Activated CD4-positive, alpha-beta T cell treated with anti-CD3 and anti-CD28 coated beads, Interleukin-2, amount 10 ng/mL, durations not matched to agents 7 days and 5 days (primary cell): Measurements from ENCODE around the gene ARMCX5. TPM values are rescaled to one million over a fixed set of nuclear protein-coding genes. Genes with fewer than 3 reads are reported as not detected.
A peak's percentile ranks its signal among the peaks of the same experiment; 100 is the strongest.

ENCODE experiments used
- CTCF ChIA-PET: fragments of 350-600 bp; sonication (Branson Sonifier 250); formaldehyde crosslinking; loops from one replicate; lab custom pipeline; 2021; ENCODE audit warnings: antibody characterized with exemption; lab: Charles Lee
- POLR2A ChIA-PET: fragments of 350-600 bp; sonication (Branson Sonifier 250); formaldehyde crosslinking; loops from one replicate; lab custom pipeline; 2021; ENCODE audit warnings: antibody characterized with exemption; lab: Charles Lee
- DNase-seq: peaks from one replicate; pipeline ENCODE4 v3.0.0-alpha.2; 2020
- H3K27ac Mint-ChIP-seq: one replicate; pipeline ENCODE4 v1.8.0; 2021; ENCODE audit warnings: mild to moderate bottlenecking, moderate library complexity, mixed read lengths
- H3K27me3 Mint-ChIP-seq: one replicate; pipeline ENCODE4 v1.8.0; 2021; ENCODE audit warnings: mixed read lengths
- H3K36me3 Mint-ChIP-seq: one replicate; pipeline ENCODE4 v1.8.0; 2021; ENCODE audit warnings: low read depth, mixed read lengths
- H3K4me1 Mint-ChIP-seq: one replicate; pipeline ENCODE4 v1.8.0; 2021; ENCODE audit warnings: mixed read lengths
- H3K4me3 Mint-ChIP-seq: one replicate; pipeline ENCODE4 v1.8.0; 2021; ENCODE audit warnings: mild to moderate bottlenecking, moderate library complexity, mixed read lengths
- H3K9me3 Mint-ChIP-seq: one replicate; pipeline ENCODE4 v1.8.0; 2021; ENCODE audit warnings: mixed read lengths
- total RNA-seq, 2 experiments: library from RNA; stranded (reverse); gene quantifications; one replicate each; pipeline ENCODE4 v1.2.3, GENCODE V29; 2021

ARMCX5 gene
- 1 to 10 TPM; 4.7 to 5.7 TPM for total RNA-seq

- H3K9me3 Mint-ChIP-seq: no peaks in the 10 kb centered on the region
- peaks cover 25% of the 10 kb centered on the region for H3K4me1 Mint-ChIP-seq
- H3K27me3 Mint-ChIP-seq: no peaks in the 10 kb centered on the region
- peaks cover 15% of the 10 kb centered on the region for H3K36me3 Mint-ChIP-seq
- peak within 1 kb of the TSS; percentile 95 for H3K27ac Mint-ChIP-seq
- CTCF ChIA-PET: no interaction called here
- H3K4me3 Mint-ChIP-seq: peak within 1 kb of the TSS; percentile 89
- DNase-seq: peak; percentile 75
- POLR2A ChIA-PET: interaction anchor here (0.5 to 0.9 kb wide), 3 partner anchors 52 to 118 kb away, joined by 3 read pairs; partner anchors contain the start of gene GPRASP1
Observed at GRCh38 chrX:102599084-102599950, at the start of gene ARMCX5. Gene ARMCX5 (plus strand): TSS chrX:102599515. CDS start chrX:102602142, 2,627 bp downstream.

- Mint-ChIP-seq H3K27me3 (no peaks in the 10 kb centered on the region), H3K27ac (no peak overlapping the region), H3K4me3 (no peak overlapping the region), H3K36me3 (no peaks in the 10 kb centered on the region), H3K9me3 (no peaks in the 10 kb centered on the region), H3K4me1 (no peaks in the 10 kb centered on the region)
- ChIA-PET CTCF (no interaction called here), POLR2A (no interaction called here)
- DNase-seq: no peak
Observed at GRCh38 chrX:102558607-102559006, 40.7 kb upstream of the ARMCX5 start.

GRCh38 chrX:102560423-102561068 is 38.8 kb upstream of the ARMCX5 start:
- POLR2A ChIA-PET: no interaction called here
- no peaks in the 10 kb centered on the region for H3K36me3 Mint-ChIP-seq
- H3K9me3 Mint-ChIP-seq: no peaks in the 10 kb centered on the region

GRCh38 chrX:102580891-102581290 is 18.4 kb upstream of the ARMCX5 start:
- H3K4me3 Mint-ChIP-seq: no peak overlapping the region
- no peaks in the 10 kb centered on the region for H3K9me3 Mint-ChIP-seq
- no peaks in the 10 kb centered on the region for H3K36me3 Mint-ChIP-seq
- H3K4me1 Mint-ChIP-seq: no peaks in the 10 kb centered on the region
- CTCF ChIA-PET: no interaction called here
- POLR2A ChIA-PET: no interaction called here
- DNase-seq: no peak
- peaks cover 2% of the 10 kb centered on the region for H3K27me3 Mint-ChIP-seq
- H3K27ac Mint-ChIP-seq: no peak overlapping the region

More at GRCh38 chrX:102560423-102561068, 38.8 kb upstream of the ARMCX5 start:
- Mint-ChIP-seq H3K4me1 (no peaks in the 10 kb centered on the region), H3K4me3 (no peak overlapping the region), H3K27me3 (no peaks in the 10 kb centered on the region), H3K27ac (no peak overlapping the region)
- CTCF ChIA-PET: no interaction called here
- no peak for DNase-seq

- POLR2A ChIA-PET: no interaction called here
- H3K27ac Mint-ChIP-seq: no peak overlapping the region
- H3K27me3 Mint-ChIP-seq: peaks cover 6% of the 10 kb centered on the region
- CTCF ChIA-PET: no interaction called here
- H3K4me3 Mint-ChIP-seq: no peak overlapping the region
- H3K4me1 Mint-ChIP-seq: peaks cover 8% of the 10 kb centered on the region
- H3K36me3 Mint-ChIP-seq: no peaks in the 10 kb centered on the region
- DNase-seq: no peak
- no peaks in the 10 kb centered on the region for H3K9me3 Mint-ChIP-seq
Observed at GRCh38 chrX:102593367-102593766, 5.9 kb upstream of the ARMCX5 start.

- POLR2A ChIA-PET: interaction anchor here (0.9 kb wide), 1 partner anchor 60 kb away, joined by 3 read pairs; no protein-coding TSS in a partner anchor
- Mint-ChIP-seq H3K36me3 (peaks cover 15% of the 10 kb centered on the region), H3K4me1 (peaks cover 25% of the 10 kb centered on the region), H3K4me3 (peak overlapping the region; percentile 89), H3K9me3 (no peaks in the 10 kb centered on the region), H3K27me3 (no peaks in the 10 kb centered on the region), H3K27ac (peak overlapping the region; percentile 95)
- CTCF ChIA-PET: no interaction called here
- no peak for DNase-seq
Observed at GRCh38 chrX:102599951-102600579, 750 bp downstream of the ARMCX5 start.

- peaks cover 13% of the 10 kb centered on the region for H3K4me1 Mint-ChIP-seq
- CTCF ChIA-PET: no interaction called here
- POLR2A ChIA-PET: no interaction called here
Observed at GRCh38 chrX:102604327-102604726, 5.0 kb downstream of the ARMCX5 start.

GRCh38 chrX:102606115-102606514 is 6.8 kb downstream of the ARMCX5 start:
- Mint-ChIP-seq H3K27ac (no peak overlapping the region), H3K36me3 (peaks cover 32% of the 10 kb centered on the region), H3K4me3 (no peak overlapping the region), H3K27me3 (no peaks in the 10 kb centered on the region), H3K9me3 (no peaks in the 10 kb centered on the region), H3K4me1 (peaks cover under 1% of the 10 kb centered on the region)
- POLR2A ChIA-PET: no interaction called here
- CTCF ChIA-PET: interaction anchor here (0.5 kb wide), 1 partner anchor 600 kb away, joined by 4 read pairs; no protein-coding TSS in a partner anchor
- DNase-seq: no peak

More at GRCh38 chrX:102604327-102604726, 5.0 kb downstream of the ARMCX5 start:
- H3K9me3 Mint-ChIP-seq: no peaks in the 10 kb centered on the region
- no peak overlapping the region for H3K27ac Mint-ChIP-seq
- no peak overlapping the region for H3K4me3 Mint-ChIP-seq
- H3K36me3 Mint-ChIP-seq: peaks cover 24% of the 10 kb centered on the region
- no peaks in the 10 kb centered on the region for H3K27me3 Mint-ChIP-seq
- no peak for DNase-seq

GRCh38 chrX:102610905-102611304 is 11.6 kb downstream of the ARMCX5 start:
- H3K27me3 Mint-ChIP-seq: no peaks in the 10 kb centered on the region
- POLR2A ChIA-PET: no interaction called here
- H3K4me3 Mint-ChIP-seq: no peak overlapping the region
- no peaks in the 10 kb centered on the region for H3K4me1 Mint-ChIP-seq
- CTCF ChIA-PET: no interaction called here
- DNase-seq: no peak
- no peak overlapping the region for H3K27ac Mint-ChIP-seq
- no peaks in the 10 kb centered on the region for H3K9me3 Mint-ChIP-seq
- peaks cover 27% of the 10 kb centered on the region for H3K36me3 Mint-ChIP-seq

- Mint-ChIP-seq H3K4me3 (no peak overlapping the region), H3K4me1 (peaks cover 4% of the 10 kb centered on the region), H3K27me3 (no peaks in the 10 kb centered on the region), H3K9me3 (peaks cover 26% of the 10 kb centered on the region), H3K36me3 (peaks cover 11% of the 10 kb centered on the region), H3K27ac (no peak overlapping the region)
- ChIA-PET POLR2A (no interaction called here), CTCF (no interaction called here)
- no peak for DNase-seq
Observed at GRCh38 chrX:102624105-102624504, 24.8 kb downstream of the ARMCX5 start.

GRCh38 chrX:102627640-102628039 is 28.3 kb downstream of the ARMCX5 start:
- Mint-ChIP-seq H3K4me3 (no peak overlapping the region), H3K27me3 (no peaks in the 10 kb centered on the region), H3K4me1 (peaks cover 4% of the 10 kb centered on the region), H3K36me3 (no peaks in the 10 kb centered on the region), H3K27ac (no peak overlapping the region), H3K9me3 (peaks cover 2% of the 10 kb centered on the region)
- ChIA-PET CTCF (no interaction called here), POLR2A (no interaction called here)
- no peak for DNase-seq

GRCh38 chrX:102637561-102637960 is 38.2 kb downstream of the ARMCX5 start:
- H3K27ac Mint-ChIP-seq: no peak overlapping the region
- no peak for DNase-seq
- no peaks in the 10 kb centered on the region for H3K9me3 Mint-ChIP-seq
- no peaks in the 10 kb centered on the region for H3K27me3 Mint-ChIP-seq
- H3K36me3 Mint-ChIP-seq: no peaks in the 10 kb centered on the region
- ChIA-PET CTCF (no interaction called here), POLR2A (no interaction called here)
- H3K4me1 Mint-ChIP-seq: no peaks in the 10 kb centered on the region
- H3K4me3 Mint-ChIP-seq: no peak overlapping the region

GRCh38 chrX:102650903-102651241 is 51.6 kb downstream of the ARMCX5 start:
- CTCF ChIA-PET: interaction anchor here (0.6 to 0.9 kb wide), 2 partner anchors 14 to 33 kb away, joined by 3 read pairs; no protein-coding TSS in a partner anchor
- DNase-seq: no peak
- Mint-ChIP-seq H3K27ac (peak overlapping the region; percentile 85), H3K9me3 (no peaks in the 10 kb centered on the region), H3K4me3 (peak overlapping the region; percentile 81), H3K4me1 (peaks cover 14% of the 10 kb centered on the region), H3K27me3 (no peaks in the 10 kb centered on the region), H3K36me3 (no peaks in the 10 kb centered on the region)
- POLR2A ChIA-PET: no interaction called here
